ENCODE data around the gene DHX8.
A peak's percentile ranks its signal among the peaks of the same experiment; 100 is the strongest.

DHX8 gene

GRCh38 chr17:43526886-43527648 is 43.3 kb downstream of the DHX8 start:
- DNase-seq: no peak

- DNase-seq: no peak
These were observed 44.7 kb downstream of the DHX8 start for GRCh38 chr17:43528319-43528987.

DNA sequence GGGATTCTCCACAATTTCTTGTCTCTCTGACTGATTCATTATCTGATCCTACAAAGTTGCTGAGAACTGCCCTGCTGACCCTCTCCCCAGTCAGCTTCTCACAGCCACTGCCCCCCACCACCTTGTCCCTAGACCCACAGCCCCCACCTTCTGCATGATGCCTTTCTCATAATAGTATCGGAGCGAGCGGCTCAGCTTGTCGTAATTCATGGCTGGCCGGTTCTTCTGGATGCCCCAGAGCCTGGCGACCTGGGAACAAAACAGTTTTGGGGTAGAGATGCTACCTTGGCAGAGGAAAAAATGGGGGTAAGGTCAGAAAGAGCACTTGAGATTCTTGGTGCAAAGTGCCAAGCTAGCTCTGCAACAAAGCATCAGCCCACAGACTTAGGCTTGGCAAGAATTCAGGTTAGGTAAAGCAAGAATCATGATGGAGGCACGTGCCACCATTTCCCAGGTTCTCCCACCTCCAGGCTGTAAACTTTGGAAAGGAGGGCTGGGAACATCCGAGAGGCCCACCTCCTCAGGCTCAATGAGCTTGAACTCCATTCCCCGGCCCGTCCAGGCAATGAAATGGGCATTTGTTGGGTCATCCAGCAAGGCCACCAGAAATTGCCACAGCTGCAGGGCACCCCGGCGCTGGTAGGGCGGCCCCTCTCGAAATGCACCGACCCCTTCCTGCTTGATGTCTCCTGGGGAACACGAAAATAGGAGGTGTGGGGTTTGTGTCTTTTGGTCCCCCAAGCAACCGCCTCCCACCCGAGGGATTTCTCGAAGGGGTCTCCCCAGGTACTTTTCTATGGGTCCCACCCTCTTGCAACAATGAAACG is 45.4 kb downstream of the DHX8 start:
- no peak for DNase-seq

- DNase-seq: no peak
These were observed 46.1 kb downstream of the DHX8 start for GRCh38 chr17:43529947-43530287.

GRCh38 chr17:43530288-43531081 is 46.7 kb downstream of the DHX8 start:
- no peak for DNase-seq

- no peak for DNase-seq
These were observed 47.3 kb downstream of the DHX8 start for GRCh38 chr17:43531082-43531378.

DNA sequence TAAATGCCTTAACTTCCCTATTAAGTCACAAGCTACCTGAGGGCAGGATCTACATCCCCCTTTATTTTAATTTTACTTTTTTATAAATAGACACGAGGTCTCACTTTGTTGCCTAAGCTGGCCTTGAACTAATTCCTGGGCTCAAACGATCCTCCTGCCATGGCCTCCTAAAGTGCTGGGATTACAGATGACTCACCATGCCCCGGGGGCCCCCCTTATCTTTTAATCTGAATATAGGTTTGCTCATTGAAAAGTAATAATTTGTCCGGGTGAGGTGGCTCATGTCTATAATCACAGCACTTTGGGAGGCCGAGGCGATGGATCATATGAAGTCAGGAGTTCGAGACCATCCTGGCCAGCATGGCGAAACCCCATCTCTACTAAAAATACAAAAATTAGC is 48.2 kb downstream of the DHX8 start:
- DNase-seq: no peak

DNA sequence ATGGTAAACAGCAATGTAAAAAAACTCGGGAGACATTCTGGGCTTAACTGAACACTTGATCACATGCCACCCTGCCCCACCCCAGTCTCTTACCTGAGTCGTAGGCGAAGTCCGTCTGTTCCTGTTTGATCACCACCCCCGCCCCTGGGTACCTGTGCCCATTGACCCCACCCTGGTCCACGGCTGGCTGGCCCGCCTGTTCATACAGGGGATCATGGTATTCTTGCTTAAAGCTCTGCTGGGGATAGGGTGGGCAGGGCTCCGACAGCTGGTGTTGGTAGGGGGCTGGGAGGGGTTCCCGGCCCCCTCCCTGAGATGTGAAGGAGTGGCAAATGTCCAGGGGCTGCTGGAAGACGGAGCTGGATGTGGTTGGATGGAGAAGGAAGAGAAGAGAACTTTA is 48.8 kb downstream of the DHX8 start:
- DNase-seq: no peak

DNA sequence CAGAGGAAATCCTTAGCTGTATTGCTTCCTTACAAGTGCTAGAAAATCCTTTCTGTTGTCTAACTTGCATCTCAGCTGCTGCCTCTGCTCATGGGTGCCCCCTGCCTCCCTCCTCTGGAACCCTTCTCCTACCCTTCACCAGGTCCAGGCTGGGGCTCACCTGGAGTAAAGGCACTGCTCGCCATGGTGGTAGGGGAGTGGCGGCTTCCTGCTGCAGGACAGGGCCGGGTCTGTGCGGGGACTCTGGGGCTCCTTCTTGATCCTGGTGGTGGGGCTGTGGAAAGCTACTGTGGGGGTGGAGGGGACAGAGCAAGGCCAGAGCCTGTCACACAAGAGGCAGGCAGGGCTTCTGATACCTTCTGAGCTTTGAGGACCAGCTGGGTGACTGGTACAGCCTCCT is 49.9 kb downstream of the DHX8 start:
- DNase-seq: no peak

- DNase-seq: no peak
These were observed 51.1 kb downstream of the DHX8 start for GRCh38 chr17:43534909-43535308.

- DNase-seq: no peak
These were observed 52.6 kb downstream of the DHX8 start for GRCh38 chr17:43536236-43536992.

DNA sequence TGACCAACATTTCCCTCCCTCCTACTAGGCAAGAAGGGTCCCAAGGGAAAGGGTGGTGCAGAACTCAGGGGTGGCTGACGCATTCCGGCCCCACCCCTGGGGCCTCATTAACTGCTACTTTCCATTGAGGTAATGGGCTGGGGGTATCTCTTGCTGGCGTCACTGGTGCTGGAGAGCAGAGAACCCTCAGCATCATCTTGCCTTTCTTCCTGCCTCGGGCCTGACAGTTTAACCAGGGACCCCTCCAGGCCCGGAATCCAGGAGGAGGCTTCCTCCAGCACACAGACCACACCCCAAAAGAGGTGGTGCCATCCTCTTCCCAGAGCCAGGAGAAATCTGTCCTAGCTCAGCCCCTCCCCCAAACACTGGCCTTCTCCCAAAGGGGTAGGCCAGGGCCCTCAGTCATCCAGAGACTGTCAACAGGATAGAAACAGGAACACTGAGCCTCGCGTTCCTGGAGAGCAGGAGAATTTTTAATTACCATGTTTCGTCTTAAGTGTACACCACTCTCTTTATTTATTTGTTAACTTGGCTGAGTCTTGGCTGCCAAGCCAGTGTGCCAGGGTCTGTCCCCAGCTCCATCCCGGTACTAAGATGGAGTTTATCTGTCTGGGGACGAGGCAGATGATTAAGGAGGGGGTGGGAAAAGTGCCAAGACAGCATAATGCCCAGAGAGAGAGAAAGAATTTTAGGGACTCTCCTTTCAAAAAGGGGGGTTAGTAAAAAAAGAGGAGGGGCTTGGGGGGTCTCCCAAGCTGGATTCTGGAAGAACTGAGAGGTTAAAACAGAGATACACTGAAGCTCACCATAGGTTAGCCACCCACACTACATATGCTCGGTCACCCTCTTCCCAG is 57.3 kb downstream of the DHX8 start:
- no peak for DNase-seq

- no peak for DNase-seq
These were observed 59.1 kb downstream of the DHX8 start for GRCh38 chr17:43542859-43543258.

DNA sequence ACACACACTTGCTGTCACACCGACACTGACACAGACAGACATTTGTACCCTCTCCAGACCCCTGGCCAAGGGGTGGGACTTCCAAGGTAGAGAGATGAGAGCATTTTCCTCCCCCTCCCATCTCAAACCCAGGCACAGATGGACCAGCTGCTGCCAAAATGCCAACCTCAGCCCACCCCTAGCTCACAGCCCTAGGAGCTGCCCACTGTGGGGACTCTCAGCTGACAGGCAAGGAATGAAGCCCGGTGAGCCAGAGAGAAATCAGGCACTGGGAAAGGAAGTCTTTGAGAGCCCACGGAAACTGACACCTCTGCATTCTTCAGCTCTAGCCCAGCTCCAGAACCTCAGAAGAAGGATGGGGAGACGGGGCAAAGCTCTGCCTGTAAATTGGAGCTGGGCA is 59.5 kb downstream of the DHX8 start:
- DNase-seq: no peak

GRCh38 chr17:43543771-43544575 is 60.2 kb downstream of the DHX8 start:
- no peak for DNase-seq

- DNase-seq: peak; percentile 40
These were observed 61.5 kb downstream of the DHX8 start for GRCh38 chr17:43545383-43545632.

DNA sequence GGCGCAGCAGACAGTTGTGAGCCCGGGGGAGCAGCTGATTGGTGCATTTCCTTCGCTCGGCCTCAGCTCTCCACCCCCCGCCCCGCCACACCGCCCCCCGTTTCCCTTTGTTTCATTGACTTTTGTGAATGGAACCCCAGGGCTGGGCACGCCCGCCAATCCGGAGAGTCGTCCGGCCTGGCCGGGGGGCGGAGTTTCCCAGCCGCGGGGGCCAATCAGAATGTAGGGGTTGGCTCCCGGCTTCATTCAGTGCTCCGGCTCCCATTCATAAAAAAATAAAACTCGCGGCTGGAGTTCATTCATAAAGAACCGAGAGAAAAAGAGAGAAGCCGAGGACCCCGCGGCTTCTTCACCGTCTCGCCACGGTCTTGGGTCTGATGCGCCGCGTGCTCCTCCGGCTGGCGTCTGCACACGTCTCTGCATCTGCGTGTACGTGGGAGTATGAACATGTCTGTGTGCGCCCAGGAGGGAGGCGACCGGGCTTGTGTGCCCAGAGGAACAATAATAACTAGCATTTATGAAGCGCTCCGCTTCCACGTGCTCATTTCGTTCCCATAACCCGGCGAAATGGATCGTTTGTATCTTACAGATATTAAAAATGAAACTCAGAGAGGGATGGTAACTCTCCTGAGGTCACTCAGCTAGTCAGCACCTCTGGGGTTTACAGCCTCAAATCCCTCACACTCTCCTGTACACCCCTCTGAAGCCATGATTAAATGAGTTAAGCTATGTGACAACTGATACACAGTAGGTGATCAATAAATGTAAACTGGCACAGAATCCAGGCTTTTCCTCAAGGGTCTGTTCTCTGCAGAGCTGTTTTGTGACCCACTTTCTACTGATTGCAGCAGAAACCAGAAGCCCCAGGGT is 62.8 kb downstream of the DHX8 start, which contains the start of gene ETV4:
Gene ETV4 (minus strand): TSS at position 22 of the 870 bp plus-strand sequence. CDS start 723 bp downstream, outside the sequence.
- DNase-seq: peak; percentile 87

DNA sequence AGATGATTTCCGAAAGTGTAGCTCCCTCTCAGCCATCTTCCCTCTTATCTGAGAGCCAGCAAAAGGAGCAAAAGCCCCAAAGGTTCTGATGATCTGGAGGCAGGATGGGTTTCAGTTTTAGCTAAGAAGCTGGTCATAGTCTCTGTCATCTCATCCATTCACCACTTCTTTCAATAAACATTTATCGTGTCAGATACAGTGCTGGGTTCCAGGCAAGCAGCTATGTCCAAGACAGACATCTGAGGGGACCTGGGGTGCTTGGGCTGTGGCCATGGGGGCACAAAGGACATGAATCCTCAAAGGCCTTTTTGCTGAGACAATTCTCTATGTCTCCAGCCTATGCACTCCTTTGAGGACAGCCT is 63.4 kb downstream of the DHX8 start:
- no peak for DNase-seq

GRCh38 chr17:43547659-43548256 is 64.0 kb downstream of the DHX8 start:
- no peak for DNase-seq
